K562 (cell line): ENCODE measurements around the gene PRUNE1. TPM values are rescaled to one million over a fixed set of nuclear protein-coding genes. Genes with fewer than 3 reads are reported as not detected.

ENCODE experiments used
- CUX1 ChIP-seq: fragments of 200-800 bp; sonication (Bioruptor generic); IDR thresholded peaks from 2 replicates; pipeline ENCODE4 v1.6.1; 2016; ENCODE audit warnings: missing genetic modification characterization, missing compliant biosample characterization
- E2F1 ChIP-seq: sonication (generic); formaldehyde crosslinking; IDR thresholded peaks from 2 replicates; pipeline ENCODE4 v1.8.1; 2023; ENCODE audit warnings: mild to moderate bottlenecking, missing genetic modification reagents, moderate library complexity
- E2F6 ChIP-seq, 2 experiments: IDR thresholded peaks; 2 replicates each; pipeline ENCODE4 v1.6.1; 2011; ENCODE audit warnings: borderline replicate concordance in 1 of 2, control low read depth in 1 of 2, low read depth in 1 of 2, low read length in 1 of 2, mild to moderate bottlenecking in 1 of 2, mixed read lengths in 1 of 2, moderate library complexity in 1 of 2; ENCODE audit not compliant: insufficient read depth in 1 of 2, insufficient read length in 1 of 2, poor library complexity in 1 of 2, severe bottlenecking in 1 of 2; ENCODE audit errors: extremely low read depth in 1 of 2
- E2F8 ChIP-seq: fragments of 450-650 bp; IDR thresholded peaks from 2 replicates; pipeline ENCODE4 v1.7.1; 2018; ENCODE audit warnings: mild to moderate bottlenecking, low read depth; ENCODE audit not compliant: partially characterized antibody
- ETS2 ChIP-seq: IDR thresholded peaks from 2 replicates; pipeline ENCODE4 v1.6.1; 2016; ENCODE audit warnings: borderline replicate concordance, missing genetic modification characterization, mild to moderate bottlenecking, moderate library complexity, missing compliant biosample characterization; ENCODE audit not compliant: poor library complexity, severe bottlenecking
- FOXA1 ChIP-seq: fragments of 450-650 bp; IDR thresholded peaks from 2 replicates; pipeline ENCODE4 v1.6.1; 2016; ENCODE audit warnings: mild to moderate bottlenecking, borderline replicate concordance
- HIVEP1 ChIP-seq: fragments of 250-450 bp; sonication (Bioruptor Pico); IDR thresholded peaks from 2 replicates; pipeline ENCODE4 v1.4.0; 2020; ENCODE audit warnings: mild to moderate bottlenecking
- JUNB ChIP-seq: fragments of 450-650 bp; formaldehyde crosslinking; conservative IDR thresholded peaks from 2 replicates; pipeline ENCODE4 v1.4.0; 2020; ENCODE audit warnings: mild to moderate bottlenecking
- KLF6 ChIP-seq: fragments of 250-450 bp; sonication (Bioruptor Pico); IDR thresholded peaks from 2 replicates; pipeline ENCODE4 v1.4.0; 2020; ENCODE audit warnings: mild to moderate bottlenecking, moderate library complexity, borderline replicate concordance
- PTTG1 ChIP-seq: fragments of 450-650 bp; IDR thresholded peaks from 2 replicates; pipeline ENCODE4 v1.6.1; 2016; ENCODE audit warnings: low read depth, mild to moderate bottlenecking, missing genetic modification characterization, missing compliant biosample characterization
- SMAD4 ChIP-seq: fragments of 250-450 bp; sonication (Bioruptor Pico); conservative IDR thresholded peaks from 2 replicates; pipeline ENCODE4 v1.8.0; 2021; ENCODE audit warnings: inconsistent platforms, mild to moderate bottlenecking, moderate library complexity
- TAL1 ChIP-seq: fragments of 450-650 bp; IDR thresholded peaks from 2 replicates; pipeline ENCODE4 v1.6.1; 2016; ENCODE audit warnings: mild to moderate bottlenecking
- XRCC5 ChIP-seq: fragments of 200-400 bp; formaldehyde crosslinking; IDR thresholded peaks from 2 replicates; pipeline ENCODE4 v1.6.1; 2017; ENCODE audit warnings: low read depth, mild to moderate bottlenecking, low read length
- YY1 ChIP-seq, 3 experiments: IDR thresholded peaks; 2 replicates each; pipeline ENCODE4 v1.6.1; 2011; ENCODE audit warnings: low read length in 2 of 3, mild to moderate bottlenecking in 2 of 3, moderate library complexity in 2 of 3, borderline replicate concordance in 1 of 3, control low read depth in 1 of 3, low read depth in 1 of 3; ENCODE audit not compliant: insufficient read depth in 3 of 3, insufficient replicate concordance in 2 of 3, control insufficient read depth in 1 of 3, insufficient read length in 1 of 3; ENCODE audit errors: extremely low read depth in 1 of 3
- ZNF133 ChIP-seq: fragments of 250-450 bp; sonication (Bioruptor Pico); IDR thresholded peaks from 2 replicates; pipeline ENCODE4 v1.4.0; 2020; ENCODE audit warnings: mild to moderate bottlenecking
- ZNF561 ChIP-seq: fragments of 450-650 bp; formaldehyde crosslinking; conservative IDR thresholded peaks from 2 replicates; pipeline ENCODE4 v1.4.0; 2020; ENCODE audit warnings: mild to moderate bottlenecking, moderate library complexity
- polyA plus RNA-seq, 8 experiments: library from polyadenylated mRNA; depleted of rRNA in 4 of 8; stranded (reverse) in 5 of 8; unstranded in 3 of 8; fragments of >200 nt; fragmentation: Nextera tagmentation in 2 of 8; fragmentation: Illumina TruSeq in 1 of 8; extraction: Ambion mirVana in 2 of 8; extraction: Trizol in 1 of 8; gene quantifications; 2 replicates each; pipeline versions ENCODE4 v1.2.1 to v1.2.3, GENCODE V29; 2011 to 2014; ENCODE audit warnings: inconsistent platforms in 1 of 8, missing spikeins in 1 of 8
- total RNA-seq, 7 experiments: library from RNA; depleted of rRNA in 6 of 7; stranded (reverse); fragments of >200 nt in 6 of 7; fragmentation: Illumina TruSeq in 2 of 7; extraction: Trizol in 2 of 7; gene quantifications; 2 replicates each; pipeline versions ENCODE4 v1.2.1 to v1.2.3, GENCODE V29; 2011 to 2021; ENCODE audit warnings: low replicate concordance in 1 of 7

Gene PRUNE1
- total and polyA plus RNA-seq, 9 of the 15 experiments (the other 6 are each of a cell fraction or from before 2014, with no cell fraction given), result 16.7 to 48.3 (median 26.2) TPM

- TF ChIP-seq E2F8, result peak; percentile 18
- no peak for TF ChIP-seq HIVEP1 (CRISPR knock-in tag)
- no peak for TF ChIP-seq PTTG1 (tag)
- no peak for TF ChIP-seq CUX1 (CRISPR knock-in tag)
- no peak for TF ChIP-seq E2F6 (IDR thresholded peaks at IDR 0.05; ENCODE audit: borderline replicate concordance in 1 of 2, extremely low read depth in 1 of 2, insufficient read depth in 1 of 2, insufficient read length in 1 of 2, low read depth in 1 of 2, low read length in 1 of 2, poor library complexity in 1 of 2, severe bottlenecking in 1 of 2)
- peak; percentile 85 for TF ChIP-seq TAL1
- no peak for TF ChIP-seq ZNF561 (CRISPR knock-in tag)
- TF ChIP-seq KLF6, result peak; percentile 47; the same call in 1 of the 2 replicates
- no peak for TF ChIP-seq E2F1 (CRISPR knock-in tag)
- TF ChIP-seq SMAD4, result peak; percentile 69
- TF ChIP-seq ZNF133 (CRISPR knock-in tag), result no peak
- TF ChIP-seq ETS2, result no peak
- TF ChIP-seq JUNB (CRISPR knock-in tag), result no peak
- no peak for TF ChIP-seq YY1 (IDR thresholded peaks at IDR 0.05; ENCODE audit: borderline replicate concordance in 1 of 3, control insufficient read depth in 1 of 3, extremely low read depth in 1 of 3, insufficient read depth in 3 of 3, insufficient read length in 1 of 3, insufficient replicate concordance in 2 of 3, low read depth in 1 of 3, low read length in 2 of 3)
- no peak for TF ChIP-seq FOXA1
- no peak; the same call in 1 of the 2 replicates for TF ChIP-seq XRCC5
These were observed 46.8 kb downstream of the PRUNE1 start (continued) for GRCh38 chr1:151054971-151055547.
